AG08396 (cell line): ENCODE measurements around the gene VSTM4.

Experiments
- DNase-seq: peaks from one replicate; pipeline ENCODE4 v3.0.0; 2012; ENCODE audit warnings: low spot score, mixed read lengths

The VSTM4 gene

GRCh38 chr10:49040601-49041000, 74.7 kb downstream of the VSTM4 start:
- no peak for DNase-seq

- DNase-seq: no peak
Observed at GRCh38 chr10:49039409-49039808, 75.9 kb downstream of the VSTM4 start.

GRCh38 chr10:49038711-49039110, 76.6 kb downstream of the VSTM4 start:
- DNase-seq: no peak

GRCh38 chr10:49037187-49037586, 78.1 kb downstream of the VSTM4 start:
- no peak for DNase-seq

- DNase-seq: no peak
Observed at GRCh38 chr10:49036638-49037037, 78.7 kb downstream of the VSTM4 start.

GRCh38 chr10:49035920-49036319, 79.4 kb downstream of the VSTM4 start:
- no peak for DNase-seq

- DNase-seq: no peak
Observed at GRCh38 chr10:49034925-49035324, 80.4 kb downstream of the VSTM4 start.

GRCh38 chr10:49033939-49034338, 81.4 kb downstream of the VSTM4 start:
- no peak for DNase-seq

GRCh38 chr10:49029666-49030065, 85.7 kb downstream of the VSTM4 start:
- no peak for DNase-seq

GRCh38 chr10:49028639-49029038, 86.7 kb downstream of the VSTM4 start:
- no peak for DNase-seq

- no peak for DNase-seq
Observed at GRCh38 chr10:49025347-49025983, 89.9 kb downstream of the VSTM4 start.

GRCh38 chr10:49024484-49024883, 90.8 kb downstream of the VSTM4 start:
- DNase-seq: no peak

- DNase-seq: peak; percentile 32
Observed at GRCh38 chr10:49023752-49024151, 91.6 kb downstream of the VSTM4 start.

GRCh38 chr10:49023071-49023470, 92.3 kb downstream of the VSTM4 start:
- DNase-seq: no peak

GRCh38 chr10:49021685-49022084, 93.6 kb downstream of the VSTM4 start:
- no peak for DNase-seq

GRCh38 chr10:49015700-49016099, 99.6 kb downstream of the VSTM4 start:
- no peak for DNase-seq

- DNase-seq: no peak
Observed at GRCh38 chr10:49012603-49013002, 102.7 kb downstream of the VSTM4 start.

- no peak for DNase-seq
Observed at GRCh38 chr10:49011756-49012155, 103.6 kb downstream of the VSTM4 start.

GRCh38 chr10:49010865-49011264, 104.5 kb downstream of the VSTM4 start:
- DNase-seq: no peak

- DNase-seq: no peak
Observed at GRCh38 chr10:49010295-49010694, 105.0 kb downstream of the VSTM4 start.

- no peak for DNase-seq
Observed at GRCh38 chr10:49009199-49009979, 105.9 kb downstream of the VSTM4 start.

GRCh38 chr10:49008505-49009198, 106.7 kb downstream of the VSTM4 start:
- DNase-seq: no peak

- DNase-seq: no peak
Observed at GRCh38 chr10:49008091-49008490, 107.2 kb downstream of the VSTM4 start.
